ENCODE results near the gene ADAMTS16. TPM values are rescaled to one million over a fixed set of nuclear protein-coding genes. Genes with fewer than 3 reads are reported as not detected.

Gene ADAMTS16
- total and polyA plus RNA-seq, 9 donors: 4.3 to 12.1 (median 6.4) TPM

DNA sequence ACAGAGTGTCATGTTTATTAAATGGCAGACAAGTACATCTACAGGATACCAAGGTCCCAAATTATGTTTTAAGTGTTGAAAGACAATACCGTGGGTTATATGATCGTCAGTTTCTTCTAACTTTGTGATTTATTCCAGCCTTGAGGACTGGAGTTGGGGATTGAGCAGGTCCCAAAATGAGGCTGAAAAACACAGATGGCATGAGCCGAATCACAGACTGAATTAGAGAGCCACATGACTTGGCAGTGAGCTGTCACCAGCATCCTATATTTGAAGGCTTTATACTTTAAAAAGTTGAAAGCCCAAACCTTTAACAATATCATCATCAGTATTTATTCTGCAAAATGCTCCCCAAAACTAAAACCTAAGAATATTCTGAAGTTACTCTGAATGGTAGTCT, 79.4 kb downstream of the ADAMTS16 start:
- Histone ChIP-seq H3K4me1 (ENCODE audit: control insufficient read depth, insufficient read depth, low read length) (peaks cover 21% of the 10 kb centered on the region), H3K27ac (ENCODE audit: low read length) (no peak overlapping the region), H3K27me3 (ENCODE audit: control insufficient read depth, insufficient read depth, low read length) (no peaks in the 10 kb centered on the region), H3K9me3 (replicated peaks; ENCODE audit: control insufficient read depth, low read depth, low read length) (no peaks in the 10 kb centered on the region), H3K36me3 (ENCODE audit: control insufficient read depth, insufficient read depth, low read length) (no peaks in the 10 kb centered on the region), H3K4me3 (ENCODE audit: low read length) (no peak overlapping the region)
- 77% methylated on average over 2 of the region's 3 CpGs for WGBS (ENCODE audit: insufficient coverage)
- DNase-seq: no peak

- DNase-seq: peak; percentile 67
- peaks cover 21% of the 10 kb centered on the region for H3K4me1 ChIP-seq (ENCODE audit: control insufficient read depth, insufficient read depth, low read length)
- H3K27ac ChIP-seq (ENCODE audit: low read length): peak overlapping the region; percentile 57
- no peaks in the 10 kb centered on the region for H3K27me3 ChIP-seq (ENCODE audit: control insufficient read depth, insufficient read depth, low read length)
- no peaks in the 10 kb centered on the region for H3K36me3 ChIP-seq (ENCODE audit: control insufficient read depth, insufficient read depth, low read length)
- H3K9me3 ChIP-seq (replicated peaks; ENCODE audit: control insufficient read depth, low read depth, low read length): no peaks in the 10 kb centered on the region
- no peak overlapping the region for H3K4me3 ChIP-seq (ENCODE audit: low read length)
- WGBS (ENCODE audit: insufficient coverage): 71% methylated on average over 5 of the region's 14 CpGs
Measured at GRCh38 chr5:5220901-5221631, 80.9 kb downstream of the ADAMTS16 start.

GRCh38 chr5:5221724-5222123, 81.6 kb downstream of the ADAMTS16 start:
- peak overlapping the region; percentile 57 for H3K27ac ChIP-seq (ENCODE audit: low read length)
- WGBS (ENCODE audit: insufficient coverage): 77% methylated on average over 2 of the region's 4 CpGs

DNA sequence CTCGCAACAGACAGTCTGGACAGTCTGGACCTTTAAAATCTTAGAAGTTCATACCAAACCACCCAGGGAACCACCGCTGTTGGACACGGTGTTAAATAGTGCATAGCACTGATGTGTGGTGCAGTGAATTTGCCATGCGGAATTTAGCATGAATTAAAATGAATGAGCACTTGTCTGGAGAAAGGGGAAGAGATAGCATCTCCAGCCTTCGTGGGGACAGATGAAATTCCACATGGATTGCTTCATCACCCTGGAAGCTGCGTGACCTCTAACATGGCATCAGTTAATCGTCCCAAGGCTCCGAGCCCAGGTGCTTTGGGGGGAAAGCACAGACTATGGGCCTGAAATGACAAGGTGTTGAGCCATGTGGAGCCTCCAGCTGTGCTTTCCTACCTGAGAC, 91.4 kb downstream of the ADAMTS16 start:
- H3K9me3 ChIP-seq (replicated peaks; ENCODE audit: control insufficient read depth, low read depth, low read length): no peaks in the 10 kb centered on the region
- H3K27me3 ChIP-seq (ENCODE audit: control insufficient read depth, insufficient read depth, low read length): no peaks in the 10 kb centered on the region
- H3K4me3 ChIP-seq (ENCODE audit: low read length): no peak overlapping the region
- no peak overlapping the region for H3K27ac ChIP-seq (ENCODE audit: low read length)
- 76% methylated on average over 4 of the region's 8 CpGs for WGBS (ENCODE audit: insufficient coverage)
- H3K4me1 ChIP-seq (ENCODE audit: control insufficient read depth, insufficient read depth, low read length): no peaks in the 10 kb centered on the region
- DNase-seq: no peak
- no peaks in the 10 kb centered on the region for H3K36me3 ChIP-seq (ENCODE audit: control insufficient read depth, insufficient read depth, low read length)

More at GRCh38 chr5:5221724-5222123, 81.6 kb downstream of the ADAMTS16 start:
- DNase-seq: peak; percentile 23
- Histone ChIP-seq H3K4me1 (ENCODE audit: control insufficient read depth, insufficient read depth, low read length) (peaks cover 21% of the 10 kb centered on the region), H3K4me3 (ENCODE audit: low read length) (no peak overlapping the region), H3K9me3 (replicated peaks; ENCODE audit: control insufficient read depth, low read depth, low read length) (no peaks in the 10 kb centered on the region), H3K36me3 (ENCODE audit: control insufficient read depth, insufficient read depth, low read length) (no peaks in the 10 kb centered on the region), H3K27me3 (ENCODE audit: control insufficient read depth, insufficient read depth, low read length) (no peaks in the 10 kb centered on the region)

DNA sequence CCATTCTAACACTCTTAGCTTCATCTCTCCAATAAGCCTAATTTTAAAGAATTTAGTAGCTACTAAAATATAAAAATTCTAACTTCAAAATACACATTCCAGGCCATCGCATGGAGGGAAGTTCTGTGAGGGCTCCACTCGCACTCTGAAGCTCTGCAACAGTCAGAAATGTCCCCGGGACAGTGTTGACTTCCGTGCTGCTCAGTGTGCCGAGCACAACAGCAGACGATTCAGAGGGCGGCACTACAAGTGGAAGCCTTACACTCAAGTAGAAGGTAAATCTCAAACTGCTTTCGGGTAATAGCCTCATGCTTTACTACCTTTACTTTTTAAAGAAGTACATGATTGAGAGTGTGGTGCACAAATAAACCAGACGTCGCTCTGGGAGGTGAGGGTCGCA, 94.8 kb downstream of the ADAMTS16 start:
- no peaks in the 10 kb centered on the region for H3K27me3 ChIP-seq (ENCODE audit: control insufficient read depth, insufficient read depth, low read length)
- no peak for DNase-seq
- H3K4me1 ChIP-seq (ENCODE audit: control insufficient read depth, insufficient read depth, low read length): no peaks in the 10 kb centered on the region
- no peak overlapping the region for H3K4me3 ChIP-seq (ENCODE audit: low read length)
- no peaks in the 10 kb centered on the region for H3K36me3 ChIP-seq (ENCODE audit: control insufficient read depth, insufficient read depth, low read length)
- no peaks in the 10 kb centered on the region for H3K9me3 ChIP-seq (replicated peaks; ENCODE audit: control insufficient read depth, low read depth, low read length)
- no peak overlapping the region for H3K27ac ChIP-seq (ENCODE audit: low read length)
- whole genome bisulfite sequencing (ENCODE audit: insufficient coverage): 95% methylated on average over 7 of the region's 11 CpGs

DNA sequence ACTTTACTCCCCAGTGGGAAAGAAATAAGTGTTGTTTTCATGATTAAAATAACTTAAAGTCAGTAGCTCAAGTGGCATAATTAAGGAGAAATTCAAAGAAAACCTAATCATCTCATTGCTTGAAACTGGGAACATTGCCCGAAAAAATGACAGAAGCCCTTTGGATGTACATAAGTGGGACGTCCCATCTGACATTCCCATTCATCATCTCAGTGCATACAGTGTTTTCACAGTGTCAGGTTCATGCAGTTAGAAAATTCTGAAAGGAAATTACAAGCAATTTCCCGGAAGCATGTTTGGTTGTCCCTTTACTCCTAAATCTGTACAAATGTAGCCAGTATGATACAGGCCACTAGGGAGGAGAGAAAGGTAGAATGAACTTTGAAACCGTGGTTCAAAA, 95.6 kb downstream of the ADAMTS16 start:
- Histone ChIP-seq H3K36me3 (ENCODE audit: control insufficient read depth, insufficient read depth, low read length) (no peaks in the 10 kb centered on the region), H3K4me1 (ENCODE audit: control insufficient read depth, insufficient read depth, low read length) (no peaks in the 10 kb centered on the region), H3K27ac (ENCODE audit: low read length) (no peak overlapping the region), H3K27me3 (ENCODE audit: control insufficient read depth, insufficient read depth, low read length) (no peaks in the 10 kb centered on the region), H3K4me3 (ENCODE audit: low read length) (no peak overlapping the region), H3K9me3 (replicated peaks; ENCODE audit: control insufficient read depth, low read depth, low read length) (no peaks in the 10 kb centered on the region)
- no peak for DNase-seq
- no CpG with 5 or more reads among the region's 4 CpGs for WGBS (ENCODE audit: insufficient coverage)

GRCh38 chr5:5239191-5239590, 99.1 kb downstream of the ADAMTS16 start:
- Histone ChIP-seq H3K9me3 (replicated peaks; ENCODE audit: control insufficient read depth, low read depth, low read length) (no peaks in the 10 kb centered on the region), H3K27ac (ENCODE audit: low read length) (no peak overlapping the region), H3K27me3 (ENCODE audit: control insufficient read depth, insufficient read depth, low read length) (no peaks in the 10 kb centered on the region), H3K4me3 (ENCODE audit: low read length) (no peak overlapping the region), H3K36me3 (ENCODE audit: control insufficient read depth, insufficient read depth, low read length) (no peaks in the 10 kb centered on the region), H3K4me1 (ENCODE audit: control insufficient read depth, insufficient read depth, low read length) (no peaks in the 10 kb centered on the region)
- WGBS (ENCODE audit: insufficient coverage): 80% methylated on average over 6 of the region's 10 CpGs
- no peak for DNase-seq

- no peaks in the 10 kb centered on the region for H3K9me3 ChIP-seq (replicated peaks; ENCODE audit: control insufficient read depth, low read depth, low read length)
- WGBS (ENCODE audit: insufficient coverage): 90% methylated on average over 7 of the region's 8 CpGs
- DNase-seq: no peak
- H3K36me3 ChIP-seq (ENCODE audit: control insufficient read depth, insufficient read depth, low read length): no peaks in the 10 kb centered on the region
- H3K4me1 ChIP-seq (ENCODE audit: control insufficient read depth, insufficient read depth, low read length): no peaks in the 10 kb centered on the region
- H3K27me3 ChIP-seq (ENCODE audit: control insufficient read depth, insufficient read depth, low read length): no peaks in the 10 kb centered on the region
- H3K27ac ChIP-seq (ENCODE audit: low read length): no peak overlapping the region
- H3K4me3 ChIP-seq (ENCODE audit: low read length): no peak overlapping the region
Measured at GRCh38 chr5:5240234-5240633, 100.1 kb downstream of the ADAMTS16 start.

DNA sequence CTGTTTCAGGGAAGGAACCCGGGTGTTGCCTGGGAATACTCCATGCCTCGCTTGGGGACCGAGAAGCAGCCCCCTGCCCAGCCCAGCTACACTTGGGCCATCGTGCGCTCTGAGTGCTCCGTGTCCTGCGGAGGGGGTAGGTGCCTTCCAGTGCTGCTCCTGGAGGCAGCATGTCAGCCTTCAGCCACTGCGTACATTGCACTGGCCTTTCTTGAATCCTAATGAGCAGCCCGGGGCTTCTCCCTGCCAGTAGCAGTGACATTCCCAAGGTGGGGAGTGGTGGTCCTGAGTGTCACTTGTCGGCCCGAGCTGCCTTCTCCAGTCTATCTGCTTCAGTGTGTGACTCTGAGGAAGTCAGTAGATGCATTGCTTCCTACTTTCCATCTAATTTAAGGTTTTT, 101.9 kb downstream of the ADAMTS16 start:
- DNase-seq: no peak
- H3K9me3 ChIP-seq (replicated peaks; ENCODE audit: control insufficient read depth, low read depth, low read length): no peaks in the 10 kb centered on the region
- no peak overlapping the region for H3K4me3 ChIP-seq (ENCODE audit: low read length)
- WGBS (ENCODE audit: insufficient coverage): 95% methylated on average over 8 of the region's 11 CpGs
- no peaks in the 10 kb centered on the region for H3K27me3 ChIP-seq (ENCODE audit: control insufficient read depth, insufficient read depth, low read length)
- no peaks in the 10 kb centered on the region for H3K36me3 ChIP-seq (ENCODE audit: control insufficient read depth, insufficient read depth, low read length)
- no peaks in the 10 kb centered on the region for H3K4me1 ChIP-seq (ENCODE audit: control insufficient read depth, insufficient read depth, low read length)
- no peak overlapping the region for H3K27ac ChIP-seq (ENCODE audit: low read length)

DNA sequence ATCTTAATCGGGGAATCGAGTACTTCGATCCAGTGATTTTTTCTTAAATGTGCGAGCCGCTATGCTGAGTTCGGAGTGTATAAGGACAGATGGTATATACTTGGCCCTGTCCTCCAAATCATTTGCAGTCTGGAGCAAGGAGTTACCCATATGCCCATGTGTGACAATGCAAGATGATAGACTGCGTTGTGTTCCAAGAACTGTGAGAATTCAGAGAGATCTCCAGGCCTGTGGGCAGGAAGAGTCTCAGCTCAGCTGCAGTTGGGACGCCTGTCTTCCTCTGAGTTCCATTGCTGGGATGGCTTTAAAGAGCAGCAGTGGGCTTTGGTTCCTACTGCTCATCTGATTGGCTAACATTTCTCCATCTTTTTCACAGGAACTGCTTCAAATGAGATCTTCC, 106.6 kb downstream of the ADAMTS16 start:
- no peaks in the 10 kb centered on the region for H3K36me3 ChIP-seq (ENCODE audit: control insufficient read depth, insufficient read depth, low read length)
- H3K9me3 ChIP-seq (replicated peaks; ENCODE audit: control insufficient read depth, low read depth, low read length): no peaks in the 10 kb centered on the region
- H3K4me1 ChIP-seq (ENCODE audit: control insufficient read depth, insufficient read depth, low read length): no peaks in the 10 kb centered on the region
- no peak for DNase-seq
- H3K27me3 ChIP-seq (ENCODE audit: control insufficient read depth, insufficient read depth, low read length): no peaks in the 10 kb centered on the region
- 93% methylated on average over 6 of the region's 8 CpGs for WGBS (ENCODE audit: insufficient coverage)
- H3K27ac ChIP-seq (ENCODE audit: low read length): no peak overlapping the region
- H3K4me3 ChIP-seq (ENCODE audit: low read length): no peak overlapping the region

DNA sequence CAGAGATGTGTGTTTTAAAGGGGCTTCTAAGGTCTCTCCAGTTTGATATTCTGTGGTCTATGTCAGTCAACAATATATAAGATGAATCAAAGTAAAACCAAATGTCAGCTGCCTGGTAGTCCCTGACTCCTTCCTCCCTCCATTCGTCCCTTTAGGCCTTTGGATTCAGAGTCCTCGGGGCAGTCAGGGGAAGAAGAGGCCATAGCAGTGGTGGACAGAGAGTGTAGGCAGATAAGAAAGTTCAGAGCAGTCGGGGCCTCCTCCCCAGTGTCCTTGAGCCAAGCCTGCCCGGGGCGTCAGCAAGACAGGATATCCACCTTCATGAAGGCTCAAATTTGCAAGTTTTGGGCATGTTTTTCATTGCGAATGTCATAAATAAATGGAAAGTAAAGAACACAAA, 110.6 kb downstream of the ADAMTS16 start:
- Histone ChIP-seq H3K9me3 (replicated peaks; ENCODE audit: control insufficient read depth, low read depth, low read length) (peaks cover 10% of the 10 kb centered on the region), H3K4me1 (ENCODE audit: control insufficient read depth, insufficient read depth, low read length) (no peaks in the 10 kb centered on the region), H3K27ac (ENCODE audit: low read length) (no peak overlapping the region), H3K4me3 (ENCODE audit: low read length) (no peak overlapping the region), H3K36me3 (ENCODE audit: control insufficient read depth, insufficient read depth, low read length) (no peaks in the 10 kb centered on the region), H3K27me3 (ENCODE audit: control insufficient read depth, insufficient read depth, low read length) (no peaks in the 10 kb centered on the region)
- DNase-seq: no peak
- 100% methylated on average over 1 of the region's 6 CpGs for WGBS (ENCODE audit: insufficient coverage)
